IPS-NIHi11 (cell line): Measurements from ENCODE around the gene ZFAND4.
"Not testable (repeated sequence)": the region's sequence is repeated elsewhere in the genome, so short reads cannot be mapped to it uniquely, and the experiment has no call there.

Experiments
- DNase-seq: peaks from one replicate; pipeline ENCODE4 v3.0.0; 2012; ENCODE audit warnings: mixed read lengths, low spot score

Gene ZFAND4

DNA sequence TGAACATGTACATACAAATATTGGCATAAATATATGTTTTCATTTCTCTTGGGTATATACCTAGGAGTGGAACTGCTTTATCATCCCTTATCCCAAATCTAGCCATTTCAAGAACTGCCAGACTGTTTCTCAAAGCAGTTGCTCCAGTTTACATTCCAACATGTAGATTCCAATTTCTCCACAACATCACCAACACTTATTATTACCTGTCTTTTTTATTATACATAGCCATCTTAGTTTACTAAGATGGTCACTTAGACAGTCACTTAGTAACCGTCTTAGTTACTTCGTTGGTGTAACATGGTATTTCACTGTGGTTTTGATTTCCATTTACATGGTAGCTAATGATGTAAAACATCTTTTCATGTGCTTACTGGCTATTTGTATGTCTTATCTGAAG, 82.7 kb downstream of the ZFAND4 start:
- DNase-seq = no peak

DNA sequence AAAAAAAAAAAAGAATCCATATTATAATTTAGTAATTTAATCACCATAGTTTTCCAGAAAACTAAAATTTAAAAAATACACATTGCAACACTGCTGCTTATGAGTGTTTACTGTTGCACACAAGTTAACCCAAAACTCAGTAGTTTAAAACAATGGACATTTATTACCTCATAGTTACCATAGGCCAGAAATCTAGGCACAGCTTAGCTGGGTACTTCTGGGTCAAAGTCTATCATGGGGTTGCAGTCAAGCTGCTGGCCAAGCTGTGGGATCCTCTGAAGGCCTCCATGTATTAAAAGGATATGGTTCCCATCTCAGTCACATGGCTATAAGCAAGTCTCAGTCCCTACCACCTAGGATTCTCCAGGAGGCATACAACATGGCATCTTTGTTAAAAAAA, 83.6 kb downstream of the ZFAND4 start:
- DNase-seq = no peak

DNA sequence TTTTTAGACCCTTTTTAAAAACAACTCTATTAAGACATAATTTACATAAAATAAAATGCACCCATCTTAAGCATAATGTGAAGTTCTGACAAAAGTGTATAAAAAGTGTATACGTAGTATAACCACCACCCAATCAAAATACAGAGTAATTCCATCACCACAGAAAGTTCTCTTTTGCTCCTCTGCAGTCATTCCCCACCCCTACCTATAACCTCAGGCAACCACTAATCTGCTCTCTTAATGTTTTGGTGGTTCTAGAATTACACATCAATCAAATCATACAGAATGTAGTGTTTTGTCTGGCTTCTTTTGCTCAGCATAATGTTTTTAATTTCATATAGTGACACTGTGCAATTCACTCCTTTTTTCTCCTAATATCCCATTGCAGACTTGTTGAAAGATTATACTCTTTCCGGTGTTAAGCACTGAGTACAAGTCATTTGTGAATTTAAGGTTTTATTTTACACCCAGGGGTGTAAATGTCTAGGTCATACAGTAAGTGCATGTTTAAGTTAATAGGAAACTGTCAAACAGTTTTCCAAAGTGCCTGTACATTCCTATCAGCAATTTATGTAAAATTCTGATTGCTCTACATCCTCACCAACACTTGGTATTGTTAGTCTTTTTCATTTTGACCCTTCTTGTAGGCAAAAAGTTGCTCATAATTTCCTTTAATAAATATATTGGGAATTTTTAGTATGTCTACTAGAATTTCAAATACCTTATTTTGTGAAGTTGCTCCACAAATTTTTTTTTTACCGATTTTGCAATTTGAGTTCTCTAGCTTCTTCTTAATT, 86.3 kb downstream of the ZFAND4 start:
- DNase-seq = no peak

DNA sequence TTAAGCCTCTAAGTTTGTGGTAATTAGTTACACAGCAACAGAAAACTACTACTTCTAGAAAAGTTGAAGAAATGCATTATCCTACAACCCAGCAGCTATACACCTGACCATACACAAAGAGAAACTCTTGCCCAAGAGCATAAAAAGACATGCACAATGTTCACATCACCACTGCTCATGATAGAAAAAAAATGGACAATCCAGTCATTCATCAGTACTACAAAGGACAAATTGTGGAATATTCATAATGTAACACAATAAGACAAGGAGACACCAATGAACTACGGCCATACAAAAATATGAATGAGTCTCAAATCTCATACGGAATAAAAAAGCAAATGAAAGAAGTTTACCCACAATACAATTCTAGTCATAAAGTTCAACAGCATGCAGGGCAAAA, 87.4 kb downstream of the ZFAND4 start:
- no peak for DNase-seq

DNA sequence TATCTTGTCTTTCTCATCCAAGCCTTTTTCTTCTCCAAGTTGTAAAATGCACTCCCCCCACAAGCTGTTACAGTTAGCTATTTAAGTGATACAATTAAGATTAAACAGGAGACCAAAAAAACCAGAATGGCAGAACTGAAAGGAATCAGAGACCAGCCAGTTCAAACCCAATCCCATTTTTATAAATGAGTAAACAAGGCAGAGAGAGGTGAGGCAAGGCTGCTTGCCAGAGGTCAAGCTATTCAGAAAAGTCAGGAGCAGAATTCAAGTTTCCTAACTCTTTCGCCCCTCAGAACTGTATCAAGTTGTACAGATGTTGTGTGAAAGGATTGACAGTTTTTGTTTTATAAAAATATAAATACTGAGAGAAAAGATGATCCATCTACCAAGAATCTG, 90.2 kb downstream of the ZFAND4 start:
- no peak for DNase-seq

DNA sequence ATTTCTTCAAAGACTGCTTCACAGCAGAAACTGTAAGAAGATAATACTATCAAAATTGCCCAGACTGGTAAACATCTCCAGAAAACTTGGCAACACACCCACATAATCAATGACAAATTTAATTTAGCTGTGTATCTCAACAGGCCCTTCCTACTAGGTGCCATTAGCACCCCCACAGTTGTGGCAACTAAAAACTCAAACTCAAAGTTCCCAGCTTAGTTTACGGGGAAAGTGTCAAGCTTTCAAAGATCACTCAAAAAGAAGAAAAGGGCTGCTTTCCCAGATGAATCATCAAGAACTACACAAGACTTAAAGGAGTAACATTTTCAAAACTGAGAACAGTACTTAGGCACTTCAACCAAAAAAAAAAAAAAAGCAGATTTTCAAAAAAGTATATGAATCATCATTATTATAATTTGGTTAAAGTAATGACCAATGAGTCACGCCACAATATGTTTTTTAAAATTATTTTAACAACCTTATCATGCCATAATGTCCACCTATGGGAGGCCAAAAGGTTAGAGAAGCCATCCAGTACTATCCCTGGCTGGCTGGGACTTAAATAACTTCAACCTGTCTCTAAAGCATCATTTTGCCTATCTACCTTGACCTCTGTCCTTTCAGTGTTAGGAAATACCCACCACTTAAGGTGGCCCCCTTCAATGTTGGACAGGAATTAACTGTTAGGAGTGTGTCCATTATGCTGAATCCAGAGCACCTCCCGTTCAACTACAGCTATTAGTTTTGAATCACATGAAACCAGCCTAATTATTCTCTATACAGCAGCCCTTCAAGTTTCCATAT, 90.8 kb downstream of the ZFAND4 start:
- no peak for DNase-seq

DNA sequence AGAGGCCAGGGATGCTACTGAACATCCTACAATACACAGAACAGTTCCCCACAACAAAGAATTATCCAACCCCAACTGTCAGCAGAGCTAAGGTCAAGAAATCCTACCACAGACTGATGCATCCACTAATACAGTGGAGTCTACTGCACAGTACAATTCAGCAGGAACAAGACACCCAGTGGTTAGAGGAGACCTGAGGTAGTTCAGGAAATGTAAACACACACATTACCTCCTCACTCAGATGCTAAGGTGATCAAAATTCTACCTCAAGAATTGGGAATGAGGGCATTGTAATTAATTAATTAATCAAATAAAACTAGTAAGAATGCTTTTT, 91.4 kb downstream of the ZFAND4 start:
- no peak for DNase-seq

DNA sequence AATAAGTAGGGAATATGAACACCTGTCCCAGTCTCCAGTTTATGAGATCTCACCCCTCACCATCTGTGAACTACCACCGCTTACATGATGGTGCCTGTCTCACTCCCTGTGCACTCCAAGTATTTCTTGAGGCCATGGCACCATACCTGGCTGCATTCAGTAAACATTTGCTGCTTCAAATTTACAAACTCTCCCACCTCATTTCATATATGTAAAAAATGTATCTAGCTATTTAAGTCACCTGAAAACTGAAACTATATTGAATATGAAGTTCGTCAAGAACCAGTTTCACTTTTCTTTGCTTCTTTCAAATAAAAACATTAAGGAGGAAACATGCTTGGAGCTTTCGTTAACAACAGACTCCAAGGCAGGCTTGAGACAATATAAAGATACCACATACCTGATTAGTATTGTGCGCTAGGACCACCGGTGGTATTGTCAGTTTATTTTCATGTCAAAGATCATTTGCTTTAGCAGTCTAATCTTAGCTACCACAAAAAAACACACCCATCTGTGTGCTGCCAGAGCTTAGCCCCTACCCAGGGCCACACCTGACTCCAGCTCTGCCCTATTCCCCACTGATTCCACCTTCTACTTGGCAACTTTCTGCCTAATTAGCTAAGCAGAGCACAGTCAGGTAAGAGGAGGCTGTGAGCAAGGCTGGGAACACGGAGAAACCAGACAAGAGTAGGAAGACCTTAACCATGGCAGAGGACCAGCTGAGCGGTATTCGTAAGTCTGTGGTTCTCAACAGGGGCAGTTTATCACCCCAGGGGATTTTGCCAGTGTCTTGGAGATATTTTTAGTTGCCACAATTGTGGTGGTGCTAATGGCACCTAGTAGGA, 92.0 kb downstream of the ZFAND4 start:
- no peak for DNase-seq

DNA sequence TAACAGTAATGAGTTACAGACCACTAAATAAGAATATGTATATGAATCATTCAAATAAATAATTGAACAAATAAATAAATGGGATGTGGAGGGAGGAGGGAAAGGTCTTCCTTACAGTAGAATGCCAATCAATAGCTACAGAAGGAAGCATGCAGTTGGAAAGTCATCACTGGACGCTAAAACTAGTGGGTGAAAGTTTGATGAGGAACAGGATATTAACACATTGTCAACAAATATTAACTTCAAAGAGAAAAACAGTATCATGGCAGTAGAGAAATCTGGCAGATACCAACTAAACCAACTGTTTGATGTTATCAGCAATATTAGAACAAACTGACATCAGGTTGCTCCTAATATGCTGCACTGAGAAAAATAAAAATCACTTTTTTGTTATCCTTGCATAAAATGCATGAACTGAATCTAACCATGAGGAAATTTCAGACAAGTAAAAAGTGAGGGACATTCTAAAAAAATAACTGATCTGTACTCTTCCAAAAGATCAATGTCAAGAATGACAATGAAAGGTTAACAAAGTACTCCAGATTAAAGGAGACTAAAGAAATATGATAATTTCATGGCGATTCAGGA, 94.1 kb downstream of the ZFAND4 start:
- DNase-seq = no peak

DNA sequence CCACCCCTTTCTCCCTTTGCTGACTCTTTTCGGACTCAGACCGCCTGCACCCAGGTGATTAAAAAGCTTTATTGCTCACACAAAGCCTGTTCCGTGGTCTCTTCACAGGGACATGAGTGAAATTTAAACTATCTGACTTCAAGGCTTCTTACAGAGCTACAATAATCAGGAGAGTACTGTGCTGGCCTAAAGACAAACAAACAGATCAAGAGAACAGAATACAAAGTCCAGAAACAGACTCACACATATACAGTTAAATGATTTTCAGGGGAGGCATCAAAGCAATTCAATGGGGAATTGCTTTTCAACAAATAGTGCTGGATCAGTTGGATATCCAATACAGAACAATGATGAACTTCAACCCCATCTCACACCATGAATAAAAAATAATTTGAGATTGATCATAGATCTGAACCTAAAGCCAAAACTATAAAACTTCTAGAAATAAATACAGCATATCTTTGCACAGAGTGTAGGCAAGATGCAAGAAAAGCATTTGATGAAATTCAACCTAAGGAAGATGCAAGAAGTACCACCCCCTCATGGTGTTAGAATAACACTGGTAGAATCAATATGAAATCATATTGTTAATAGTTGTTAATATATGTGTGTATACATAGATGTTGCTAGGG, 96.5 kb downstream of the ZFAND4 start:
- DNase-seq = no peak

DNA sequence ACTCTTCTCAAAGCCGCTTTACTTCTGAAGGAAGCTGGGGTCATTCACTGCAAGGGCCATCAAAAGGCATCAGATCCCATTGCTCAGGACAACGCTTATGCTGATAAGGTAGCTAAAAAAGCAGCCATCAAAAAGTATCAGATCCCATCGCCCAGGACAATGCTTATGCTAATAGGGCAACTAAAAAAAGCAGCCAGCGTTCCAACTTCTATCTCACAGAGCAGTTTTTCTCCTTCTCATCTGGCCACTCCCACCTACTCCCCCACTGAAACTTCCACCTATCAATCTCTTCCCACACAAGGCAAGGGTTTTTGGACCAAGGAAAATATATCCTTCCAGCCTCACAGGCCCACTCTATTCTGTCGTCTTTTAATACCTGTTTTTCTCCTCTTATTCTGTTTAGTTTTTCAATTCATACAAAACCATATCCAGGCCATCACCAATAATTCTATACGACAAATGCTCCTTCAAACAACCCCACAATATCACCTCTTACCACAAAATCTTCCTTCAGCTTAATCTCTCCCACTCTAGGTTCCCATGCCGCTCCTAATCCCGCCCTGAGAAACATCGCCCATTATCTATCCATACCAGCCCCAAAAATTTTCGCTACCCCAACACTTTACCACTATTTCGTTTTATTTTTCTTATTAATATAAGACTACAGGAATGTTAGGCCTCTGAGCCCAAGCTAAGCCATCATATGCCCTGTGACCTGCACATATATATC, 97.4 kb downstream of the ZFAND4 start:
- DNase-seq = not testable (repeated sequence)

DNA sequence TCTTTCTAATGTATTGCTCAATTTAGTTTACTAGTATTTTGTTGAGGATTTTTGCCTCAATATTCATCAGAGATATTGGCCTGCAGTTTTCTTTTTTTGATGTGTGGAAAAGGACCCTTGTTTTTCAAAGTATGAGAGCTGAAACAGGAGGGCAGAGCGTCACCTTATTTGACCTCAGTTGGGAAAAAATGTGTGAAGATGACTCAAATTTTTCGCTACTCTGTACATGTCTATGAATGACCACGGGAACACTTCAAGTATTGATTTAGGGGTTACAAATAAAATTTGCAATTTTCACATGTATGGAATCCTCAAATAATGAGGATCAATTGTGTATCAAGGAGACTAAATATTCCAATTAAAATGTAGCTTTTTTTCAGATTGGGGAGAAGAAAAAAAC, 103.1 kb downstream of the ZFAND4 start:
- DNase-seq = no peak

DNA sequence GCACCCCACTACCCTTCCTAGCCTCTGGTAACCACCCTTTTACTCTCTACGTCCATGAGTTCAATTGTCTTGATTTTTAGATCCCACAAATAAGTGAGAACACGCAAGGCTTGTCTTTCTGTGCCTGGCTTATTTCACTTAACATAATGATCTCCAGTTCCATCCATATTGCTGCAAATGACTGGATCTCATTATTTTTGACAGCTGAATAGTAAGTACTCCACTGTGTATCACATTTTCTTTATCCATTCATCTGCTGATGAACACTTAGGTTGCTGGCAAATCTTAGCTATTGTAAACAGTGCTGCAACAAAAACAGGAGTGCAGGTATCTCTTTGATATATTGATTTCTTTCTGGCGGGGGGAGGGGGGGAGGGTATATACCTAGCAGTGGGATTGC, 106.2 kb downstream of the ZFAND4 start:
- no peak for DNase-seq
